Measurements from ENCODE around the gene CEP170B. TPM values are rescaled to one million over a fixed set of nuclear protein-coding genes. Genes with fewer than 3 reads are reported as not detected.

The CEP170B gene
- 1 to 10 TPM; 3.9 to 4.0 TPM for total RNA-seq

DNA sequence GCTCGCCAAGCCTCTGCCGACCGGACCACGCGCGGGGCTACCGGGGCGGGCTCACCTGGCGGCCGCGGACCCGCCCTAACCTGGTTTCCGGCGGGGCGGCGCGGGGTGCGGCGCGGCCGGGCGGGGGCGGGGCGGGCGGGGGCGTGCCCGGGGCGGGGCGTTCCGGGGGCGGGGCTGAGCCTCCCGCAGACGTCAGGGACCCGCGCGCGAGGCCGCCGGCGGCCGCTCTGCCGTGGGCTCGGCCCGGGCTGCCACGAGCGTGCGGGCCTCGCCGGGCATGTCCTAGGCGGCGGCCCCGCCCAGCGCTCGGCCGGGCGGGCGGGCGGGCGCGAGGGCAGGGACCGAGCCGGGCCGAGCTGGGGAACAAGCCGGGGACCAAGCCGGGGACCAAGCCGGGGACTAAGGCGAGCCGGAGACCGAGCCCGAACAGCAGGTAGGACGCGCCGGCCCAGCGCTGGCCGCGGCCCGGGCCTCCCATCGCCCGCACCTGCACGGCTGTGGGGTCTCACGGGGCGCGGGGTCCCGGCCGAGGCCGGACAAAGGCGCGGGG, at the start of gene CEP170B:
Gene CEP170B, plus strand, starts transcription at position 188 of the 550 bp plus-strand sequence. CDS start 3,183 bp downstream, outside the sequence.
- Mint-ChIP-seq H3K36me3 (ENCODE audit: low read depth) (no peaks in the 10 kb centered on the region), H3K27me3 (peaks cover 7% of the 10 kb centered on the region), H3K9me3 (ENCODE audit: low read depth) (no peaks in the 10 kb centered on the region), H3K27ac (no peak within 1 kb of the TSS), H3K4me1 (peaks cover 2% of the 10 kb centered on the region), H3K4me3 (peak within 1 kb of the TSS; percentile 60)
- ATAC-seq (peak; percentile 71), DNase-seq (peak; percentile 62)
- ChIA-PET CTCF (no interaction called here), POLR2A (no interaction called here)
- intact Hi-C loops (cut with DNase I, micrococcal nuclease): loop anchor here in 1 of 2 experiments (1.0 kb wide), 4 partner anchors 11 to 316 kb away; partner anchors contain the start of gene NUDT14

- Mint-ChIP-seq H3K36me3 (ENCODE audit: low read depth) (peaks cover 10% of the 10 kb centered on the region), H3K9me3 (ENCODE audit: low read depth) (no peaks in the 10 kb centered on the region), H3K27me3 (no peaks in the 10 kb centered on the region), H3K4me1 (peaks cover 10% of the 10 kb centered on the region), H3K27ac (peak overlapping the region; percentile 93), H3K4me3 (peak overlapping the region; percentile 90)
- ChIA-PET CTCF (no interaction called here), POLR2A (no interaction called here)
- no peak for ATAC-seq
- DNase-seq: no peak
- intact Hi-C loops (cut with DNase I, micrococcal nuclease): no loop called here
These were observed 48.5 kb upstream of the CEP170B start for GRCh38 chr14:104816616-104816884.

GRCh38 chr14:104817930-104818713, 46.9 kb upstream of the CEP170B start:
- no peaks in the 10 kb centered on the region for H3K9me3 Mint-ChIP-seq (ENCODE audit: low read depth)
- POLR2A ChIA-PET: interaction anchor here (0.7 kb wide), 1 partner anchor 162 kb away, joined by 3 read pairs; no protein-coding TSS in a partner anchor
- peaks cover 10% of the 10 kb centered on the region for H3K36me3 Mint-ChIP-seq (ENCODE audit: low read depth)

GRCh38 chr14:104818714-104819161, 46.3 kb upstream of the CEP170B start:
- CTCF ChIA-PET: interaction anchor here (0.9 to 1.7 kb wide), 4 partner anchors 8 to 66 kb away, joined by 3 to 5 read pairs (median 4); no protein-coding TSS in a partner anchor

More at GRCh38 chr14:104817930-104818713, 46.9 kb upstream of the CEP170B start:
- DNase-seq (no peak), ATAC-seq (no peak)
- intact Hi-C loops (cut with DNase I, micrococcal nuclease): no loop called here
- no peak overlapping the region for H3K27ac Mint-ChIP-seq
- H3K4me3 Mint-ChIP-seq: no peak overlapping the region
- peaks cover 10% of the 10 kb centered on the region for H3K4me1 Mint-ChIP-seq
- CTCF ChIA-PET: interaction anchor here (0.7 to 1.7 kb wide), 5 partner anchors 9 to 66 kb away, joined by 3 to 5 read pairs (median 3); partner anchors contain the start of gene SIVA1
- H3K27me3 Mint-ChIP-seq: no peaks in the 10 kb centered on the region

GRCh38 chr14:104819361-104819781, 45.7 kb upstream of the CEP170B start:
- H3K4me3 Mint-ChIP-seq: no peak overlapping the region

More at GRCh38 chr14:104818714-104819161, 46.3 kb upstream of the CEP170B start:
- no peaks in the 10 kb centered on the region for H3K27me3 Mint-ChIP-seq
- intact Hi-C loops (cut with DNase I, micrococcal nuclease): no loop called here
- H3K36me3 Mint-ChIP-seq (ENCODE audit: low read depth): peaks cover 10% of the 10 kb centered on the region
- DNase-seq: no peak
- no peaks in the 10 kb centered on the region for H3K9me3 Mint-ChIP-seq (ENCODE audit: low read depth)
- peaks cover 8% of the 10 kb centered on the region for H3K4me1 Mint-ChIP-seq
- no peak overlapping the region for H3K27ac Mint-ChIP-seq
- no peak overlapping the region for H3K4me3 Mint-ChIP-seq
- no peak for ATAC-seq
- POLR2A ChIA-PET: no interaction called here

GRCh38 chr14:104820669-104821228, 44.3 kb upstream of the CEP170B start:
- H3K36me3 Mint-ChIP-seq (ENCODE audit: low read depth): peaks cover 10% of the 10 kb centered on the region

More at GRCh38 chr14:104819361-104819781, 45.7 kb upstream of the CEP170B start:
- H3K27ac Mint-ChIP-seq: no peak overlapping the region
- intact Hi-C loops (cut with DNase I, micrococcal nuclease): no loop called here
- POLR2A ChIA-PET: no interaction called here
- peaks cover under 1% of the 10 kb centered on the region for H3K27me3 Mint-ChIP-seq
- CTCF ChIA-PET: interaction anchor here (0.6 to 1.7 kb wide), 3 partner anchors 51 to 86 kb away, joined by 3 to 5 read pairs (median 4); no protein-coding TSS in a partner anchor
- H3K36me3 Mint-ChIP-seq (ENCODE audit: low read depth): peaks cover 10% of the 10 kb centered on the region
- DNase-seq (no peak), ATAC-seq (no peak)
- peaks cover under 1% of the 10 kb centered on the region for H3K9me3 Mint-ChIP-seq (ENCODE audit: low read depth)
- peaks cover 4% of the 10 kb centered on the region for H3K4me1 Mint-ChIP-seq

GRCh38 chr14:104821229-104821945, 43.7 kb upstream of the CEP170B start:
- H3K4me3 Mint-ChIP-seq: no peak overlapping the region
- H3K27ac Mint-ChIP-seq: no peak overlapping the region
- ChIA-PET CTCF (interaction anchor here (0.5 to 0.7 kb wide), 2 partner anchors 24 to 50 kb away, joined by 3 read pairs; no protein-coding TSS in a partner anchor), POLR2A (no interaction called here)
- ATAC-seq (no peak), DNase-seq (no peak)
- peaks cover 6% of the 10 kb centered on the region for H3K9me3 Mint-ChIP-seq (ENCODE audit: low read depth)
- peaks cover 10% of the 10 kb centered on the region for H3K36me3 Mint-ChIP-seq (ENCODE audit: low read depth)
- peaks cover 11% of the 10 kb centered on the region for H3K27me3 Mint-ChIP-seq
- intact Hi-C loops (cut with DNase I, micrococcal nuclease): no loop called here
- H3K4me1 Mint-ChIP-seq: peaks cover 6% of the 10 kb centered on the region

More at GRCh38 chr14:104820669-104821228, 44.3 kb upstream of the CEP170B start:
- H3K4me1 Mint-ChIP-seq: peaks cover 3% of the 10 kb centered on the region
- ATAC-seq (no peak), DNase-seq (no peak)
- CTCF ChIA-PET: interaction anchor here (0.7 kb wide), 1 partner anchor 24 kb away, joined by 3 read pairs; no protein-coding TSS in a partner anchor
- H3K27me3 Mint-ChIP-seq: peaks cover 11% of the 10 kb centered on the region
- H3K4me3 Mint-ChIP-seq: no peak overlapping the region
- POLR2A ChIA-PET: no interaction called here
- peaks cover 6% of the 10 kb centered on the region for H3K9me3 Mint-ChIP-seq (ENCODE audit: low read depth)
- no peak overlapping the region for H3K27ac Mint-ChIP-seq
- intact Hi-C loops (cut with DNase I, micrococcal nuclease): no loop called here

DNA sequence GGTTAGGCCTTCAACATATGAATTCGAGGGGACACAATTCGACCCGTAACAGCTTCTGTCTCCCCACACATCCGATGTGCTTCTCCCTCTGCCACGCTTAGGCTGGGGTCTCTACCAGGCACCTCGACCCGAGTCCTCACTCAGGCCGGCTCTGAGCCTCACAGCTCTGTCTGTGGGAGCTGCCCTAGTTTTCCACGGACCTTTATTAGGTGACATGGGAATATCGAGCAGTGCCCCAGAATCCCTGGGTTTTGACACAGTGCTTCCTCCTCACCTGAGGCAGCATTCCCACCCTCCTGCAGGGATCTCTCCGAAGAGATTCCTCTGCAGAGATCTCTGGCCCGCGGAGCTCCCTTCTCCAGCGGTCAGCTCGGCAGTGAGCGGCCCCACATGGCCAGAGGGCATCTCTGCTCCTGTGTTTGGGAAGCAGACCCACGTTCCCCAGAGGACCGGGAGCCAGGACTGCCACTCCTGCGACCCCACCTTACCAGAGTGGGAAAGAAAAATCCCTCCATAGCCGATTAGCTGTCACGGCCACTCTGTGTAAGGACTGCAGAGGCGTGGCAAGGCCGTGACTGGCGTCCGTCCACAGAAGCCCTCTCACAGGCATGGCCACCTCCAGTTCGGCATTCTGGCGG, 43.0 kb upstream of the CEP170B start:
- H3K9me3 Mint-ChIP-seq (ENCODE audit: low read depth): peaks cover 6% of the 10 kb centered on the region
- intact Hi-C loops (cut with DNase I, micrococcal nuclease): no loop called here
- H3K27me3 Mint-ChIP-seq: peaks cover 11% of the 10 kb centered on the region
- peaks cover 10% of the 10 kb centered on the region for H3K36me3 Mint-ChIP-seq (ENCODE audit: low read depth)
- ChIA-PET POLR2A (no interaction called here), CTCF (interaction anchor here (0.5 kb wide), 1 partner anchor 51 kb away, joined by 3 read pairs; no protein-coding TSS in a partner anchor)
- H3K4me1 Mint-ChIP-seq: peaks cover 9% of the 10 kb centered on the region
- DNase-seq (no peak), ATAC-seq (no peak)
- H3K27ac Mint-ChIP-seq: no peak overlapping the region
- no peak overlapping the region for H3K4me3 Mint-ChIP-seq

DNA sequence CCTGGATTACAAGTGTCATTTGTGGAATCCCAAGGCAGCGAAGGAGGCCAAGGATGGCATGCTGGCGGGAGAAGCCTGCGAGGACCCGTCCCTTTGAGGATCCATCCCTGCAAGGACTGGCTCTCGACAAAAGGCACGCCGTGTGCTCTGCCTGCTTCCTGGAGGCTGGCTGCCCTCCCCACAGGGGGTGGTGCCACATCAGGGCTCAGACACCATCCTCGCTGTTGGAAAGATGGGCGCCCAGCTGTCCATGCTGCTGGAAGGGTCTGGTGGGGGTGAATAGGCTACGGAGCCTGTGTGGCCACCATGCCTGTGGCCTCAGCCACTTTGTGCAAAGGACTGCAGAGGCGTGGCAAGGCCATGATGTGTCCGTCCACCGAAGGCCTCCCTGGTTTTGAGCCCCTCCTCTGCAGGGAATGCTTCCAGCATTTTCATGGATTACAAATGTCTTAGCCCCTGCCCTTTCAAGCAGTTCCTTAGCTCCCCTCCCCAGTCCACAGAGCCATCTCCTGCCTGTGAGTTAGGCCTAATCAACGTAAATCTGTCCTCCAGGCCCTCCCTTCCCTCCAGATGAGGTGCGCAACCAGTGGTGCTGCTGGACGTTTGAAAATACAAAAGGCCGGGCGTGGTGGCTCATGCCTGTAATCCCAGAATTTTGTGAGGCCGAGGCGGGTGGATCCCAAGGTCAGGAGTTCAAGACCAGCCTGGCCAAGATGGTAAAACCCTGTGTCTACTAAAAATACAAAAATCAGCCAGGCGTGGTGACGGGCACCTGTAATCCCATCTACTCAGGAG, 42.0 kb upstream of the CEP170B start:
- no peak overlapping the region for H3K4me3 Mint-ChIP-seq
- peaks cover 6% of the 10 kb centered on the region for H3K9me3 Mint-ChIP-seq (ENCODE audit: low read depth)
- intact Hi-C loops (cut with DNase I, micrococcal nuclease): no loop called here
- peaks cover 5% of the 10 kb centered on the region for H3K36me3 Mint-ChIP-seq (ENCODE audit: low read depth)
- POLR2A ChIA-PET: no interaction called here
- CTCF ChIA-PET: no interaction called here
- ATAC-seq (no peak), DNase-seq (no peak)
- H3K4me1 Mint-ChIP-seq: peaks cover 13% of the 10 kb centered on the region
- H3K27ac Mint-ChIP-seq: no peak overlapping the region
- peaks cover 13% of the 10 kb centered on the region for H3K27me3 Mint-ChIP-seq

GRCh38 chr14:104824353-104824997, 40.6 kb upstream of the CEP170B start:
- peaks cover 13% of the 10 kb centered on the region for H3K4me1 Mint-ChIP-seq
- CTCF ChIA-PET: interaction anchor here (2.4 kb wide), 1 partner anchor 56 kb away, joined by 26 read pairs; no protein-coding TSS in a partner anchor
- POLR2A ChIA-PET: no interaction called here
- intact Hi-C loops (cut with DNase I, micrococcal nuclease): no loop called here
- no peak overlapping the region for H3K4me3 Mint-ChIP-seq
- peaks cover 13% of the 10 kb centered on the region for H3K27me3 Mint-ChIP-seq
- H3K27ac Mint-ChIP-seq: no peak overlapping the region
- ATAC-seq: no peak
- peaks cover 6% of the 10 kb centered on the region for H3K9me3 Mint-ChIP-seq (ENCODE audit: low read depth)
- DNase-seq: no peak
- H3K36me3 Mint-ChIP-seq (ENCODE audit: low read depth): no peaks in the 10 kb centered on the region
